Sigmoid colon (tissue), 7 donors: ENCODE results near the gene GET3. TPM values are rescaled to one million over a fixed set of nuclear protein-coding genes. Genes with fewer than 3 reads are reported as not detected.
A peak's percentile ranks its signal among the peaks of the same experiment; 100 is the strongest.

Experiments used
- DNase-seq: peaks from one replicate; pipeline ENCODE4 v3.0.0-alpha.2; 2019
- H3K27ac ChIP-seq, 4 donors: fragments of 200-600 bp; sonication (generic); one replicate each; pipeline ENCODE4 v1.5.1; 2016 to 2019; ENCODE audit warnings: mild to moderate bottlenecking in 1 of 4
- H3K27me3 ChIP-seq, 3 donors: fragments of 200-600 bp; sonication (generic); one replicate each; pipeline ENCODE4 v1.5.1; 2019; ENCODE audit warnings: mild to moderate bottlenecking in 1 of 3
- H3K36me3 ChIP-seq, 4 donors: fragments of 200-600 bp; sonication (generic); one replicate each; pipeline ENCODE4 v1.5.1; 2016 to 2019
- H3K4me1 ChIP-seq, 4 donors: fragments of 200-600 bp; sonication (generic); one replicate each; pipeline ENCODE4 v1.5.1; 2017 to 2019
- H3K4me3 ChIP-seq, 4 donors: fragments of 200-600 bp; sonication (generic); one replicate each; pipeline ENCODE4 v1.5.1; 2017 to 2019; ENCODE audit warnings: mild to moderate bottlenecking in 2 of 4, moderate library complexity in 1 of 4
- H3K9me3 ChIP-seq, 4 donors: fragments of 200-600 bp in 3 of 4; sonication (generic) in 3 of 4; one replicate each; pipeline versions ENCODE4 v1.5.1 to v1.6.1; 2013 to 2019
- EP300 ChIP-seq, 4 donors: sonication (generic); formaldehyde crosslinking; IDR thresholded peaks; one replicate each; pipeline ENCODE4 v1.6.1; 2017; ENCODE audit warnings: antibody characterized with exemption in 4 of 4
- POLR2A ChIP-seq, 2 donors: fragments of 450-650 bp; IDR thresholded peaks; one replicate each; pipeline ENCODE4 v1.6.1; 2016; ENCODE audit warnings: antibody characterized with exemption in 2 of 2, mild to moderate bottlenecking in 2 of 2, moderate library complexity in 2 of 2
- POLR2AphosphoS5 ChIP-seq, 4 donors: sonication (generic); formaldehyde crosslinking; IDR thresholded peaks; one replicate each; pipeline ENCODE4 v1.6.1; 2017; ENCODE audit warnings: antibody characterized with exemption in 4 of 4
- WGBS, 2 donors: extraction: QIAGEN DNeasy Blood & Tissue Kit; methylation state at CpG; one replicate each; pipeline ENCODE4 v1.1.7; 2013; 5-methylcytosine and 5-hydroxymethylcytosine counted together
- intact Hi-C: fragments of 100-400 bp; cut with DNase I; formaldehyde crosslinking; loops from one replicate; pipeline ENCODE4 v1.15.1; 2023
- polyA plus RNA-seq, 3 donors: library from polyadenylated mRNA; stranded (reverse); fragments of 200-250 nt; gene quantifications; one replicate each; pipeline ENCODE4 v1.2.3, GENCODE V29; 2013
- total RNA-seq, 4 donors: library from RNA; depleted of rRNA; stranded (reverse); fragments of >200 nt; gene quantifications; one replicate each; pipeline ENCODE4 v1.1.0, GENCODE V29; 2016
- TF ChIP-seq, protein P1 (sequence below), 4 experiments: fragments of 450-650 bp in 3 of 4; fragments of 200-600 bp in 1 of 4; IDR thresholded peaks; one replicate each; pipeline ENCODE4 v1.5.1; 2016 to 2019; ENCODE audit warnings: antibody characterized with exemption in 4 of 4, mild to moderate bottlenecking in 3 of 4, moderate library complexity in 2 of 4
- donor health status: healthy with polysubstance abuse.
- donor health status: Bipolar disorder and iron deficiency.
- donor health status: healthy.

GET3 gene
- total and polyA plus RNA-seq, 7 donors, result 34.6 to 121 (median 59.4) TPM

DNA sequence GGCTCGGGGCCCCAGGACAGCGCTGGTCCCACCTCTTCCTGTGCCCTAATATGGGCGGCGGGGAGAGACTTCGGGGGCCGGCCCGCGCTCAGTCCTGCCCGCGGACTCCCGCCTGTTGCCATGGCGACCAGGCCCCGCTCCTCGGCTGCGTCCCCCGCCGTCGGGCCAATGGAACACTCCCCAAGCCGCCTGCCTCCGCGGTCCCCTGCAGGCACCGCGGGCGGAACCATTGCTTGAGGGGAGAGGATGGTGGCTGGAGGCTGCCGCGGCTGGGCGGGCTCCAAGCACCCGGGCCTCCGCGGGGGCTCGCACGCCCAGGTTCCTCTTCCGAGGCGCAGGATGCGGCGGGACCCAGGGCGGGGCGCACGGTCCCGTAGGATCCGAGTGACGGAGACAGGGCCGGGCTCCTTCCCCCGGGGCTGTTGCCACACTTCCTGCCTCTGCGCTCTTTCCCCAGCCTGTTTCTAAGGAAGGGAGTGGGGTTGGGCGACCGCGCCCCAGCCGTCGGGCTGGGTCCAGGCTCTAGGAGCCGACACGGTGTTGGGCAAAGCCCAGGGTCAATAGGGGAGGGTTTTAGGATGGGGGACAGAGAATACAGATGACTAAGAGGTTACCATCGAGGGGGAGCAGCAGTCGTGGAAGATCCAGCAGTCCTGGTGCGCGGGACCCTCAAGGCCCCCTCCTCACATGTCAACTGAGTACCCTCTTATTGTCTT is 52.8 kb downstream of the GET3 start:
- peak; percentile 99 for DNase-seq
- Histone ChIP-seq H3K9me3 (no peaks in the 10 kb centered on the region), H3K4me3 (peak overlapping the region; percentile 72 to 99 (median 90)), H3K4me1 (peaks cover 0 to 58% (median 55%) of the 10 kb centered on the region in 4 donors), H3K27me3 (no peaks in the 10 kb centered on the region), H3K36me3 (no peaks in the 10 kb centered on the region), H3K27ac (peak overlapping the region; percentile 97 to 100 (median 98))
- intact Hi-C loops, result loop anchor here (5.0 kb wide), 3 partner anchors 217 to 1057 kb away; partner anchors contain the start of genes IER2 and STX10
- WGBS, 2 donors, result 1% methylated on average over 56 of the region's 56 CpGs
- peak in 2 of 4 donors; percentile 56 to 84 for TF ChIP-seq EP300 (IDR thresholded peaks at IDR 0.05)
- peak; percentile 96 to 97 for TF ChIP-seq POLR2A (IDR thresholded peaks at IDR 0.05)
- peak; percentile 95 to 99 (median 97) for TF ChIP-seq POLR2AphosphoS5 (IDR thresholded peaks at IDR 0.05)
- TF ChIP-seq, protein P1, sequence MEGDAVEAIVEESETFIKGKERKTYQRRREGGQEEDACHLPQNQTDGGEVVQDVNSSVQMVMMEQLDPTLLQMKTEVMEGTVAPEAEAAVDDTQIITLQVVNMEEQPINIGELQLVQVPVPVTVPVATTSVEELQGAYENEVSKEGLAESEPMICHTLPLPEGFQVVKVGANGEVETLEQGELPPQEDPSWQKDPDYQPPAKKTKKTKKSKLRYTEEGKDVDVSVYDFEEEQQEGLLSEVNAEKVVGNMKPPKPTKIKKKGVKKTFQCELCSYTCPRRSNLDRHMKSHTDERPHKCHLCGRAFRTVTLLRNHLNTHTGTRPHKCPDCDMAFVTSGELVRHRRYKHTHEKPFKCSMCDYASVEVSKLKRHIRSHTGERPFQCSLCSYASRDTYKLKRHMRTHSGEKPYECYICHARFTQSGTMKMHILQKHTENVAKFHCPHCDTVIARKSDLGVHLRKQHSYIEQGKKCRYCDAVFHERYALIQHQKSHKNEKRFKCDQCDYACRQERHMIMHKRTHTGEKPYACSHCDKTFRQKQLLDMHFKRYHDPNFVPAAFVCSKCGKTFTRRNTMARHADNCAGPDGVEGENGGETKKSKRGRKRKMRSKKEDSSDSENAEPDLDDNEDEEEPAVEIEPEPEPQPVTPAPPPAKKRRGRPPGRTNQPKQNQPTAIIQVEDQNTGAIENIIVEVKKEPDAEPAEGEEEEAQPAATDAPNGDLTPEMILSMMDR (IDR thresholded peaks at IDR 0.05), result no peak

DNA sequence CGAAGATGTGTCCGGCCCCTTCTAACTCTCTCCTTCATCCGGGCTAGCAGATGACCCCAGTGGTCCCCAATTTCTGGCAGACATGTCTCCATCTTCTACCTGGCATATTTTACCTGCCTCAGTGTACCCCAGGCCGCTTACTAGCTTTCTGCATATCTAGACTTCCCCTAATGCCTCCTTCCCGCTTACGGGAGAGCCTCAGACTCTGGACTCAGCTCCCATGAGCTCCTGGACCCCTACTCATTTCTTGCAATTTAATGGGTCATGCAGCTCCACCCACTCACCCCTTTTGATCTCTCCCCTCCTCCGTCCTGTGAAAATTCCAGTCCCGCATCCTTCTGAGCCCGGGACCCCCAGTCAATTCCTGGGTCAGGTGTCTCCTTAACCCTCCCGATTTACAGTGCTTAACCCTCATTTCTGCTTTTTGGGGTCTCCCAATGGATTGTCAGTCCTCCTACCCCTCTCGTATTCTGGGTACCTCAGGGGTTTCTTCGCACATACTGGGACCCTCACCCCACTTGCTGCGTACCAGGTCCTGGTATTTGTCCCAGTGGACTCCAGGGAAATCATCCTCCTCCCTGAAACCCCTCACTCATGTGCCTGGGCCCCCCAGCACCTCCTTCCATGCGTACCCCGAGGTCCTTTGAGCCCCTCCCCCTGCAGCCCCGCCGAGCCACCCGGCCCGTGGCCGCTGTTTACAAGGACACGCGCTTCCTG is 53.5 kb downstream of the GET3 start:
- H3K36me3 ChIP-seq, result no peaks in the 10 kb centered on the region
- TF ChIP-seq POLR2AphosphoS5 (IDR thresholded peaks at IDR 0.05) (no peak), POLR2A (IDR thresholded peaks at IDR 0.05) (no peak), EP300 (IDR thresholded peaks at IDR 0.05) (peak in 1 of 4 donors; percentile 50)
- TF ChIP-seq, protein P1 (IDR thresholded peaks at IDR 0.05), result no peak
- peaks cover 0 to 59% (median 52%) of the 10 kb centered on the region in 4 donors for H3K4me1 ChIP-seq
- DNase-seq, result no peak
- H3K27ac ChIP-seq, result peak overlapping the region; percentile 97 to 100 (median 98)
- WGBS, 2 donors, result 1% methylated on average over 22 of the region's 22 CpGs
- intact Hi-C loops, result loop anchor here (5.0 kb wide), 3 partner anchors 217 to 1057 kb away; partner anchors contain the start of genes IER2 and STX10
- no peaks in the 10 kb centered on the region for H3K9me3 ChIP-seq
- H3K27me3 ChIP-seq, result no peaks in the 10 kb centered on the region
- H3K4me3 ChIP-seq, result peak overlapping the region; percentile 72 to 99 (median 90)

DNA sequence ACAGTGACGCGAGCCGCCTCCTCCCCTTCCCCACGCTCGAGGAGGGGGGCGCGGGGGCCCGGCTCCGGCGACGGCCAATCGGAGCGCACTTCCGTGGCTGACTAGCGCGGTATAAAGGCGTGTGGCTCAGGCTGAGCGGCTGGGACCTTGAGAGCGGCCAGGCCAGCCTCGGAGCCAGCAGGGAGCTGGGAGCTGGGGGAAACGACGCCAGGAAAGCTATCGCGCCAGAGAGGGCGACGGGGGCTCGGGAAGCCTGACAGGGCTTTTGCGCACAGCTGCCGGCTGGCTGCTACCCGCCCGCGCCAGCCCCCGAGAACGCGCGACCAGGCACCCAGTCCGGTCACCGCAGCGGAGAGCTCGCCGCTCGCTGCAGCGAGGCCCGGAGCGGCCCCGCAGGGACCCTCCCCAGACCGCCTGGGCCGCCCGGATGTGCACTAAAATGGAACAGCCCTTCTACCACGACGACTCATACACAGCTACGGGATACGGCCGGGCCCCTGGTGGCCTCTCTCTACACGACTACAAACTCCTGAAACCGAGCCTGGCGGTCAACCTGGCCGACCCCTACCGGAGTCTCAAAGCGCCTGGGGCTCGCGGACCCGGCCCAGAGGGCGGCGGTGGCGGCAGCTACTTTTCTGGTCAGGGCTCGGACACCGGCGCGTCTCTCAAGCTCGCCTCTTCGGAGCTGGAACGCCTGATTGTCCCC is 54.2 kb downstream of the GET3 start, which contains the start of gene JUNB:
Gene JUNB (plus strand): TSS at position 142 of the 706 bp plus-strand sequence. CDS start 286 bp downstream, at position 428.
- no peaks in the 10 kb centered on the region for H3K36me3 ChIP-seq
- H3K4me1 ChIP-seq, result peaks cover 0 to 60% (median 52%) of the 10 kb centered on the region in 4 donors
- no peaks in the 10 kb centered on the region for H3K27me3 ChIP-seq
- peak within 1 kb of the TSS; percentile 72 to 99 (median 90) for H3K4me3 ChIP-seq
- WGBS, 2 donors, result 0% methylated on average over 73 of the region's 73 CpGs
- peak; percentile 100 for TF ChIP-seq POLR2A (IDR thresholded peaks at IDR 0.05)
- TF ChIP-seq EP300 (IDR thresholded peaks at IDR 0.05), result peak in 3 of 4 donors; percentile 73 to 98 (median 96)
- peak; percentile 100 for TF ChIP-seq POLR2AphosphoS5 (IDR thresholded peaks at IDR 0.05)
- TF ChIP-seq, protein P1 (IDR thresholded peaks at IDR 0.05), result no peak
- no peaks in the 10 kb centered on the region for H3K9me3 ChIP-seq
- DNase-seq, result peak; percentile 99
- intact Hi-C loops, result loop anchor here (5.0 kb wide), 3 partner anchors 216 to 1056 kb away; partner anchors contain the start of genes IER2 and STX10
- H3K27ac ChIP-seq, result peak within 1 kb of the TSS; percentile 97 to 100 (median 98)
